Prostate gland (tissue), 1 donor: Measurements from ENCODE around the gene ATP5PB.

Experiments
- POLR2A ChIP-seq: fragments of 450-650 bp; IDR thresholded peaks from one replicate; pipeline ENCODE4 v1.6.1; 2016; ENCODE audit warnings: antibody characterized with exemption, mild to moderate bottlenecking
- POLR2AphosphoS5 ChIP-seq: sonication (generic); formaldehyde crosslinking; IDR thresholded peaks from one replicate; pipeline ENCODE4 v1.6.1; 2017; ENCODE audit warnings: antibody characterized with exemption

DNA sequence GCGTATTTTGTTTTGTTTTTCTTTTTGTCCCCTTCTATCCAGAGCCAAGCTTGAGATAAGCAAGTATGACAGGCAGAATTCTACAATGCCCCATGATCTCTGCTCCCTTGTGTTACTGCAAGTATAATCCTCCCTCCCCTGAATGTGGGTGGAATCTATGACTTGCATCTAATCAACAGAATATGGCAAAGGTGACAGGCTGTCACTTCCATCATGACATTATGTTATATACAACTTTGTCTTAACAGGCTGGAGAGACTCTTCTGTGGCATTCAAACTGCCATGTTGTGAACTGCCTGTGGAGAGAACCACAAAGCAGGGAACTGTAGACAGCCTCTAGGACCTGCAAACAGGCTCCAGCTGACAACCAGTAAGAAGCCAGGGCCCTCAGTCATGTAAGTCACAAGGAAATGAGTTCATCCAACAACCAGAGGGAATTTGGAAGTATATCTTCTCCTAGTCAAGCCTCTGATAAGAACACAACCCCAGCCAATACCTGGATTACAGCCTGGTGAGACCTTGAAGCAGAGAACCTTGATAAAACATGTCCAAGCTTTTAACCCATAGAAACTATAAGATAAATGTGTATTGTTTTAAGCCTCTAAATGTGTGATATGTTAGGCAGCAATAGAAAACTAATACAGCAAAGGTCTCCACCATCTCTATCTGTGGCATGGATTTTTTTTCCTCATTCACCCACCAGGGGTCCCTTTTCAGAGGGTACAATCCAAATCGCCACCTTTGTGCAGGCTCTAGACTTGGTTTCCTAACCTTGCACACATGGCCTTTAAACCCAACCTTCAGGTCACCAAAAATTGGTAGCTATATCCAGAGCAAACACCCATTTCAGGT is 18.8 kb downstream of the ATP5PB start:
- TF ChIP-seq POLR2A (no peak), POLR2AphosphoS5 (no peak)
